CD4-positive, alpha-beta T cell treated with Interleukin-6 at 100 ng/mL for 8 hours (primary cell): ENCODE data around the gene SDK1.
"Not testable (repeated sequence)": the region's sequence is repeated elsewhere in the genome, so short reads cannot be mapped to it uniquely, and the experiment has no call there.

Experiments used
- DNase-seq: peaks from one replicate; pipeline ENCODE4 v3.0.0-alpha.2; 2020; ENCODE audit warnings: mixed read lengths, low spot score

The SDK1 gene

DNA sequence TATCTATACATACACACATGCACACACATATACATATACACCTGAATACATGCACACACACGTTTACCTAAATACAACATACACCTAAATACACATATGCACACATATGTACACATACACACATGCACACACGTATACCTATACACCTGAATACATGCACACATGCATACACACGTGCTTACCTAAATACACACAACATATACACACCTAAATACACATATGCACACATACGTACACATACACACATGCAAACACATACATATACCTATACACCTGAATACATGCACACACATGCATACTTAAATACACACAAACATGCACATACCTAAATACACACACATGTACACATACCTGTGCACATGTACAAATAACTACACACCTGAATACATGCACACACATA, 947.2 kb downstream of the SDK1 start:
- DNase-seq, result no peak

DNA sequence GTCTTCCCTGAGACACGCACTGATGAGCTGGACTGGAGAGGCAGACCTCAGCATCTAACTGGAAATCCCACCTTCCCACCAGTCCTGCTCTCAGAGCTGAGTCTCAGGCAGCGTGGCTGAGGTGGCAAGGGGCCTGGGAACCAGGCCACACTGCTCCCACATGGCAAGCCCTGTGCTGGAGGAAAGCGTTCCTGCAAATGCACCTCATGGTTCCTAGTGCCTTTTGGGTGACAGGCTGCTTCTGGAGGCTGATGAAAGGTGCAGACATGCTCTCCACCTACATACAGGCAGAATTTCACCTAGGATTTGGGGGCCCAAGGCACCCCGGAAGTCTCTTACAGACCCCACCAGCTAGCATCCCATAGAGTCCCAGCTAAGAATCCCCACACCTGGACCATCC, 948.2 kb downstream of the SDK1 start:
- DNase-seq, result no peak

DNA sequence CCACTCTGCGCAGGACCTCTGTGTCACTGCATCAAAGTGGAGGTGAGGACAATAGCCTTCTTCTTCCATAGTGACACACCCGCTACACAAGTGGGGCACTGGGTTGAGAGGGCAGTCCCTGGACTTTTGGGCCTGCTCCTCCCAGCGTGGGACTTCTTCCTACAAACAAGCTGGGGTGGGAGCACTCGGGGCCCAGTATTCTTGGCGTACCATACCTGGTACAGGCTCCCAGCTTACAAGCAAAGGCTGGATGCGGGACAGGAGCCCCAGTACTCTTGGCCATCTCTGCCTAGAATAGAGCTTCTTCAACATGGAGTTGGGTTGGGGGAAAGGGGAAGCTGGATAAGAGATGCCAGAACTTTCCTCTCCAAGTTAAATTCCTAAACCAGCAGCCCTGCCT, 954.3 kb downstream of the SDK1 start:
- DNase-seq, result no peak

DNA sequence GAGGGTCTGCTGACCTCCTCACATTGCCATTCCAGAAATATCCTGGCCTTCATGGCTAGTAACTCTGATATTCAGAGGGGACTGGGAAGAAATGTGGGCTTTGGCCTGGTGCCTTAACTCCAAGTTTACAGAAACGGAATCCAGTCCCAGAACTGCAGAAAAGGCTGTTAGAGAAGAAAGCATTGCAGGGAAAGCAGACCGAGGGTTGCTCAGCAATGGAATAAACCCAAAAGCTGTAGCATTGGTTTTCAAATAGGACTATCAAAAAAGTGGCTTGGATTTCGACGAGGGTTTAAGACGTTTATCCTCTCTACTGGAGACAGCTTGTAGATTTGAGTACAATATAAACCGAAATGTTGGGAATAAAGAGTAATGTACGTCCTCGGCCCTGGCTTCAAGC, 955.2 kb downstream of the SDK1 start:
- DNase-seq, result no peak

DNA sequence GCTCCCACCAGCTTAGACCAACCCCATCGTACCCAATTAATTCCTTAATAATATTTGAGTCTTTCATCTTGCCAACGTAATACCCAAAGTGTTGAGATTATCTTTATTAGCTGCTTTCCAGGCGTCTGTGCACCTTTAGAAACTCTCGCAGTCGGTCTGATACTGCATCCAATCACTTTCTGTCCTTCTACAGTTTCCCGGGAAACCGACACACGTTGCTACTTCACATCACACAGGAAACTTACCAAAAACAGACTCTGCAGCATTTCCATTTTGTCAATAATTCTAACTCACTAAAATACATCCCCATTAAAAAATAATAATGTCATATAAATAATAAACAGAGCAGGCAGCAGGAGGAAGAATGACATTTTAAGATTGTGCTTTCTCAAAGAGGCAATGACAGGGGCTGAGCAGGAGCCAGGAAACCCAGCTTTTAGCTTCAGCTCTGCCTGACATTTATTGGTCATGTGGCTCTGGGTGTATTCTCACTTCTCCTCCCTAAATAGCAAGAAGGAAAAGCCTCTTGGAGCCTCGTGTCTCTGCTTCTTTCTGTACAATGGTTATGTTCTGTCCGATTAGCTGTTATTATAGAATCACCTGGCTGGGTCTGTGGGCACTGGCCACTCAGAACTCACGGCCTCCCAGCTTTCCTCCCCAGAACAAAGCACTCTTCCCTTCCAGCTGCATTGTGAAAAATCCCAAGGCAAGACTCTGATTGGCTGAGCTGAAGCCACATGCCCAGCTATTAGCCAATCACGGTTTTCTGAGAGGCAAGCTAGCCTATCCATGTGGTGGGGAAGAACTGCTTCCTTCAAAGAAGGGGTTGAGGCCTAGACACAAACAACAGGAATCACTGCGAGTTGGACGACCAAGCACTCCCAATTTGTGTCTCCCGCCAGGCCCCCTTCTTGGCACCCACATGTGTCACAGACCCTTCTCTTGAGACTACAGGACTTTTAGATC, 956.4 kb downstream of the SDK1 start:
- DNase-seq, result no peak

DNA sequence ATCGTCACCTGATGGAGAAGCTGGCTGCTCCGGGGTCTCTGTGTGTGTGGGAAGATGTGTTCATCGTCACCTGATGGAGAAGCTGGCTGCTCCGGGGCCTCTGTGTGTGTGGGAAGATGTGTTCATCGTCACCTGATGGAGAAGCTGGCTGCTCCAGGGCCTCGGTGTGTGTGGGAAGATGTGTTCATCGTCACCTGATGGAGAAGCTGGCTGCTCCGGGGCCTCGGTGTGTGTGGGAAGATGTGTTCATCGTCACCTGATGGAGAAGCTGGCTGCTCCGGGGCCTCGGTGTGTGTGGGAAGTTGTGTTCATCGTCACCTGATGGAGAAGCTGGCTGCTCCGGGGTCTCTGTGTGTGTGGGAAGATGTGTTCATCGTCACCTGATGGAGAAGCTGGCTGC, 959.1 kb downstream of the SDK1 start:
- DNase-seq, result not testable (repeated sequence)

DNA sequence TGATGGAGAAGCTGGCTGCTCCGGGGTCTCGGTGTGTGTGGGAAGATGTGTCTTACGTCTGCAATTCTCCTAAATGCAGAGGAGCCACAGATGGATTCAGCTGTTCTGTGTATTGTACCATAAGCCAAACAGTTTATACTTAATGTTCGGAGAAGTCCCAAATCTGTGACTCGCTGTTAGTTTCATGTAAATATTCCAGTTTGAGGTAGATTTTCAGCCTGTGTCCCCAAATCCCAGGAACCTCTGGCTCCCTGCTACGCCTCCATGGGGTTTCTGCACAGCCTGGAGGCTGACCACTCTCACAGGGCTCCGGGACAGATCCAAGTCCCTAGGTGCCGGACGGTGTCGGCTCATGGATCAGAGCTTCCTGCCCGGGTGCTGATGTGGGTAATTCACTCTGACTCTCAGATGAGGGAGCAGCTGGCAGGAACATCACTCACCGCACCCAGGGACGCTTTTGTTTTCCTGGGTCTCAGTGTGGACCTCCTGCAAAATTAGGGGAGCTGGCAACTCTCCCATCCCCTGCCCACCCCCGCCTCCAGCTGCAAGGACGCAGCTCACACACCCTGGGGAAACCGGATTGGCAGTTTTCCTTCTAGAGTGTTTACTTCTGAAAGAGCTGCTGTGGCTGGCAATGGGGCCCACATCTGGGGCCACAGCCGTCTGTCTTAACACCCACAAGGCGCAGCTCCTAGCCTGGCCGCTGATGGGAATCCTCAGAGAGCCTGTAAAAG, 960.0 kb downstream of the SDK1 start:
- no peak for DNase-seq

DNA sequence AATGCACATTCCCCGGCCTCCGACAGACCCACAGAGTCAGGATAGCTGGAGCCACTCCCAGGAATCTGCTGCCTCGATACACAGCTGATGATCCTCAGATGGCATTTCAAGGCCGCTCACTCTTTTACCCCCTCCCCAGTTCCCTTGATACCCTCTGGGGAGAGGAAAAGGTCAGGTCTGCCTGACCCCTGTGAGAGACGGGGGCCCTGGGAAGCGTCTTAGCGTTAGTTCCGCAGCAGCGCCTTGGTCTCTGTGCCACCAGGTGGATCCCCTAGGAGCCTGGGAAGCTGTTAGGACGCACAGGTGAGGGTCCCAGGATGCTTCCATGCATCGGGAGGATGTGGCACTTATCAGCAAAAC, 960.5 kb downstream of the SDK1 start:
- DNase-seq, result no peak

DNA sequence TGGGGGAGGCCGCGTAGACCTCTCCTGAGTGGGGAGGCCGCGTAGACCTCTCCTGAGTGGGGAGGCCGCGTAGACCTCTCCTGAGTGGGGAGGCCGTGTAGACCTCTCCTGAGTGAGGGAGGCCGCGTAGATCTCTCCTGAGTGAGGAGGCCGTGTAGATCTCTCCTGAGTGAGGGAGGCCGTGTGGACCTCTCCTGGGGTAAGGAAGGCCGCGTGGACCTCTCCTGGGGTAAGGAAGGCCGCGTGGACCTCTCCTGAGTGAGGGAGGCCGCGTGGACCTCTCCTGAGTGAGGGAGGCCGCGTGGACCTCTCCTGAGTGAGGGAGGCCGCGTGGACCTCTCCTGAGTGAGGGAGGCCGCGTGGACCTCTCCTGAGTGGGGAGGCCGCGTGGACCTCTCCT, 963.2 kb downstream of the SDK1 start:
- DNase-seq, result not testable (repeated sequence)

DNA sequence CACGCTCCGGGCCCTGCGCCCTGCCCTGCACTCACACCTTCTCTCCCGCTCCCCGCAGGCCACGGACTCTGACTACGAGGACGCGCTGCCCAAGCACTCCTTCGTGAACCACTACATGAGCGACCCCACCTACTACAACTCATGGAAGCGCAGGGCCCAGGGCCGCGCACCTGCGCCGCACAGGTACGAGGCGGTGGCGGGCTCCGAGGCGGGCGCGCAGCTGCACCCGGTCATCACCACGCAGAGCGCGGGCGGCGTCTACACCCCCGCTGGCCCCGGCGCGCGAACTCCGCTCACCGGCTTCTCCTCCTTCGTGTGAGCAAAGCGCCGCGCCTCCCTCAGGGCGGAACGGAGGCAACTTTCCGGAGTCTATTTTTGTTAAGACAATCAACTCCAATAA, 964.0 kb downstream of the SDK1 start:
- no peak for DNase-seq

DNA sequence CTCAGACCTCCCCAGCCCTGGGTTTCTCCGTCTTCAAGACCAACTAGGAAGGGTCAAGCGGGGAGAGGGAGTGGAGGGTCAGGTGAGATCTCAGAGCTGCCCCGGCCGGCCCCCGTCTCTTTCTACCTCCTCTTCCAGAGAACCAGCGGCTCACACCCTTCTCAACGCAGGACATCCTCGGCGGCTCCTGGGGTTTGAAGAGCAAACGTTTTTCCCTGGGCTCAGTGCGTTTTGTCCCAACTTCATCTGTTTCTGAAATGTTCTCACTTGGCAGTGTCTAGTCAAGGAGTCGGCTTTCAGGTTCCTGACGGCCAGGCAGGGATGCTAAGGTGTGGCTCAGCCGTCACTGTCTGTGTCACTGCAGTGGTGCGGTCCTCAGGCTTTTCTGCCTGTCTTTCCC, 964.6 kb downstream of the SDK1 start:
- no peak for DNase-seq

DNA sequence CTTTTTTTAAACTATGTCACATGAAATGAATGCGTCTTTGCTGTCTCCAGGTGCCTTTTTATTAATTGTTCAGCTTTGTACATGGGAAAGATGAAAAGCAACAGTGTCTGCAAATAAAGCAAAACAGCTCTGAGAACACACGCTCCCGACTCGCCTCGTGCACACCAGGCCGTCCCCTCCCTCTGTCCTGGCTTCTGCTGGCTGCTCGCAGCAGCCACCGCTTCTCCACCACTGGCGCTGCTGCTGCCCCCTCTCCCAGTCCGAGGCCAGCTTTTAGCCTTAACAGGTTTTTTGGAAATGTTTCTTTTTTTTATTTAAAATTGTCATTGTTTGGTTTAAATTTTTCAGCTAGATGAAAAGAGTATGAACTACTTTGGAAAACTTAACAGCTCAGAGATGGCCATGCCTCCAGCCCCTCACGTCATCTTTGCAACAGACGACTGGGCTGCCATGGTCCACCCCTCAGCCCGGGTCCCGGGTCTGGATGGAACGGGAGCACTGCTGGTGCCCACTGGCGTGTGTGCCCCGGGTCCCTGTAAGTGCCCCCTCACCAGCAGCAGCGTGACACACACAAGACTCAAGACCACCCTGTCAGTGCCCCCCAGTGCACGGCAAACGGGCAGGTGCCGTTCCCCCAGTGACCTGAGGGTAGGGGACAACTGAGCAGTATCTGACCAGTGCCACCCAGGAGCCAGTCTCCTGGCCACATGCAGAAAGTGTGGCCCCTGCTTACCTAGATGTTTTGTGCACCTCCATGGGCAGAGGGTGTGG, 965.4 kb downstream of the SDK1 start:
- no peak for DNase-seq

DNA sequence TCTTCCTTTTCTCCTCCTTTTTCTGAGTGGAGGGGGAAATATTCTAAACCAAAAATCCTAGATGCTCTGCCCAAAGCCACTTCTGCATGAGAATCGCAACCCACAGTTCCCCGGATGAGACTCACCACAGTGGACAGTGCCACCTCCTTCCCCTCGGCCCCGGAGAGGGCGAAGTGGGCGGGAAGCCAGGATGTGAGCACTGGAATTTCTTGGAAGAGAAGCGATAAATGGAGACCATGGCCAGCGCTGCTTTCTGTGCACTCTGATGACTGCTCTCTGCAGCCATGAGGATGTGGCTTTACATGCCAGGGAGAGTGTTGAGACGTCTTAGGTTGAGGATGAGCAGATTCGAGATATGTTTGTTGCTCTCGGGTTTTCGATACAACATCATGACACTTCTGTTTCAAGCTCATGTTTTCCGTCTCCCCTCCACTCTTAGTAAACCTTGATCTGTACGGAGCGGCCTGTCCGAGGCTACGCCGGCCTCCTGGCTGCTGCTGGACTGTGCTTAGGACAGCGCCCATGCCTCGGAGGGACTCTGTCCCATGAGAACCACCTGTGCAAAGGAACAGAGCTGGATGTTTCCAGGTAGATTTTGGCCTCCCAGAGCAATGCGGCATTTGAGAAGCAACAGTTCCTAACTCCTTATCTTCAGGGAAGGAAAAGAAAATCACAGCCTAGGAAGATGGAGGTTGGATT, 966.4 kb downstream of the SDK1 start:
- no peak for DNase-seq

DNA sequence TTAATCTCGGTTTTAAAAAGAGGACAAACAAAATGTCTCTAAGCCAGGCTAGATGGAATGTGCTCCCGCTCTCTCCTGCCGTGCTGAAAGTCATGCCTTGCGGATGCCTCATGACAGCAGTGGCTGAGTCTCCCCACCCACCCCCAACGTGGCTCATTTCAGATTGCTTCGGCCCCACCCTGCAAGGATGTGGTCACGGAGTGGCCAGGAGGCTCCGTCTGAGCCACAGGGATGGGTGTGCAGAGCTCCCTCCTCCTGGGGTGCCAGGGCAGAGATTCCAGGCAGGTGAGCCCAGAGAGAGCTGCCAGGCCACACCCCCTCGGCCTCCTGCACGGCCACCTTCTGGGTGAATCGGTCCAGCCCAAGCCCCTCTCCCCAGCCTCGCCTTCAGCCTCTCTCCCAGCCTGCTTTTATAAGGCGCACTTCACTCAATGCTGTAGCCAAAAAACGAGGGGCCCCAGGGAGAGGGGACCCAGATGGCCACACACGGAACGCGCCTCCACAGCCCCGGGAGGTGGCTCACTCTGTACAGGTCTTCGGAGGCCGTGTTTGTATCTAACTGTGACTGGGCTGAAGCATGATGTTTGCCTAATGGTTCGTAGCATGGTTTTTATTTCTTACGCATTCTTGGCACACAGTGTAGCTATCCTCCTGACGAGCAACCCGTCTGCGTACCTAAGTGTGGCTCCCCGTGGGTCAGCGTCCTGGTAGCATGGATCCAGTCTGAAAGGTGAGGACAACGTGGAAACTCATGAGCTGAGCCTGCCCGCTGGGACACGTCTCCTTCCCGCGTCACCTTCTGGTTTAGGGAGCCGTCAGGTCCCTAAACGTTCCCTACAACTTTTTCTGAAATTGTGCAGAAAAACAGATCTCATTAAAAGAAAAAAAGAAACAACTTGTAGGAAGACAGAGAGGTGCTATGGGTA, 967.3 kb downstream of the SDK1 start:
- DNase-seq, result no peak

DNA sequence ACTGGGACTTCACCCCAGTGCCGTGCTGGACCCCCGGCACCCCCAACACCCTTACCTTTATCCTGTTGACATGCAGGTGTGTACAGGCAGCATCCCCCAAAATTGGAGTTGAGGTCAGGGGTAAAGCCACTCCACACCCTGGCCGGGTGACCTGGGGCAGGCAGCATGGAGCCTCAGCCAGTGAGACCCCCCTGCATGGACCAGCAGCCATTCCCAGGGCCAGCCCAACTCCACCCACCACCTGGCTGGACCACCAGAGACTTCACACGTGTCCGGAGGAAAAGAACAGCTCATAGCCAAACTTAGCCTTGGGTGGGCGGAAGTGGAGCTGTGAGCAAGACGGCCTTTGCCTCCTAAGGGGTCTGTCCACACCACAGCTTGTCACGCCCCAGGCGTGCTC, 968.0 kb downstream of the SDK1 start:
- no peak for DNase-seq

DNA sequence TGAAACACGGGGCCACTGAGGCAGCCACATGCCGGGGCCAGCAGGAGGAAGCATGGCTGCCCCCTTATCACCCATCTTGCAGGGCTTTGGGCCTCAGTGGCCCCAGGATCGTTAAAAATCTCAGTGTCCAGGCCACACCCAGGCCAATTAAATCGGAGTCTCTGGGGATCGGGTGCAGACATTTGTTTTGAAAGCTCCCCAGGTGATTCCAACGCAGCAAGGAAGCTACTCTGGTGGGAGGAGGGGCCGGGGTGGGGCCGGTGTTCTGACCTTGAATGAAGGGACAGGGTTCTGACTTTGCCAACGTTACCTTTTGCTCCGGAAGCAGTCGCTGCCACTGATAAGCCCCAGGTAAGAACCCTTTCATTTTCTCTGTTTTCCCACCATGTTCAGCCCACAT, 968.7 kb downstream of the SDK1 start:
- DNase-seq, result no peak

DNA sequence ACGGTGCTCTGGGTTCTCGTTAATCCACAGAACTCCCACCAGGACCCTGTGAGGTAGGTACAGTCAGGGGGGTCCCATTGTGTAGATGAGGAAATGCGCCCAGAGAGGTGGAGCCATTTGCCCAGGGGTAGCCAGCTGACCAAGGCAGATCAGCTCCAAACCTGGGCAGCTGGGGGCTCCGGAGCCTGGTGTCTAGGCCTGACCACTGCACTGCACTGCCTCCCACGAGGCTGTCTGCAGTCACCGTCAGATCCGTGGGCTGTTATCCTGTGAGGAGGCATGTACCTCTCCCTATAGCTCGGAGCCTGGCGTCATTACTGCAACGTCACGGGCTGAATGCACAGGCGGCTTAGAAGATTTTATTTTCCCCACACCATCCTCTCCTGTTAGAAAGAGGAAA, 969.2 kb downstream of the SDK1 start:
- no peak for DNase-seq

DNA sequence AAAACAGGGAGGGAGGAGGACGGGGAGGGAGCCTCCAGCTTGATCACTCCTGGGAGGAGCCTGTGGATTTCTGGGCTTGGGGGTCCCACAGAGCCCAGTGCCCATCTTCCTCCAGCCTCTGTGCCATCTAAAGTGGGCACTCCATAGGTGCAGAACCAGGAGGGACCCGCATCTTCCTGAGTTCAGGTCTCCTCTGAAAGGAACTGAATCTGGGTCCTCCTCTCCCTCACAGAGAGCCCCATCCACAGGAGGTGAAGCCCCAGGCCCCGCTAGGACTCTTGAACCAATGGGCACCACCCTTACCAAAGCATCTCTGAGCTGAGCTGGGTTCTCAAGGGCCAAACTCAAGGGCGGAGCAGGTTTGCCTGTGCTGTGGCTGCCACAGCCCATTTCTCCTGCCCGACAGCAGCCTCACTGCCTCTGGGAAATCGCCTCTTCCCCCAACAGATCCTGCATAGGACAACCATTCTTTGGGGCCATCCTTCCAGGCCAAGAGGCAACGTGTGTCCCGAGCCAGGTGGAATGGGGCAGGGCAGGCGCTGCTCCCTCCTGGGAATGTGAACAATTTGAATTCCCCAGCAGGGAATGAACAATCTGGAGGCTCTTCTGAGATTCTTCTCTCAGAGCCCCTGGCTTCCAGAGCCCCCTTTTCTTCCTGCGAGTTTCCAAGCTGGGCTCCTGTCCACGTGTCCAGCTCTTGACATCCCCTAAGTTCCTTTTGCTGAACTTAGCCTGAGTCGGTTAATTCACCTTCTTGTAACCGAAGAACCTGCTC, 970.1 kb downstream of the SDK1 start:
- DNase-seq, result no peak

DNA sequence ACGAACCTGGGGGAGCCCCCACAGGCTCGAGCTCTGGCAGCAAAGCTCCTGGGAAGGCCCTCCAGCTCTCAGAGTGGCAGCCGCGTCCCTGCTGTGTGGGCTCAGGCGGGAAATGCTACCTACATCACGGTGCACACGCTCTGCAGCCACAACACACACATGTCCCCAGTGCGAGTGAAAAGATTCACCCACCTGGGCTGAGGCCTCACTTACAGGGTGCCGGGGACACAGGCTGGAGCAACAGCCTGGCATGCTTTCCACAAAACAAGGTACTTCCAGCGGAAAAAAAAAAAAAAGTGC, 970.6 kb downstream of the SDK1 start:
- DNase-seq, result no peak

DNA sequence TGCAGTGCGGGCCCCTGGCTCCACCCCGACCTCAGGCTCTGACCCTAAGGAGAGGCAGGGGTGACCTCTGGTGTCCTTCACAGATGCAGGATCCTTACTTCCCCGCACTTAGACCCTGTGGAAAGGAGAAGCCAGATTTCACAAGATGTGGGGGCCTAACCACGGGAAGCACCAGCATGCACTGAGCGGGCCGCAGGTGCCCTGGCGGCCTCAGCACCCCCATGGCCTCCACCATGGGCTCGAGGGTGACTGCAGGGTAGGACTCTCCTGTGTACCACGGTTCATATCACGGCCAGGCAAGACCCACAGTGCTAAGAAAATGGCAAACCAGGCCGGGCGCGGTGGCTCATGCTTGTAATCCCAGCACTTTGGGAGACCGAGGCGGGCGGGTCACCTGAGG, 971.1 kb downstream of the SDK1 start:
- DNase-seq, result no peak
